Astrocyte (in vitro differentiated cells and primary cell): ENCODE measurements around the gene NOSTRIN. TPM values are rescaled to one million over a fixed set of nuclear protein-coding genes. Genes with fewer than 3 reads are reported as not detected.

Experiments used
- DNase-seq: peaks from one replicate; pipeline ENCODE4 v3.0.0-alpha.2; 2010; ENCODE audit warnings: low read depth
- FAIRE-seq: peaks from 2 replicates; lab custom pipeline; 2011; peaks lifted over from hg19 to GRCh38; lab: Jason Lieb, UNC
- H2AFZ ChIP-seq: 2 replicates; pipeline ENCODE4 v1.6.0; 2012; ENCODE audit warnings: low read depth, low read length, inconsistent platforms
- H3K27ac ChIP-seq: 2 replicates; pipeline ENCODE4 v1.5.1; 2011; ENCODE audit warnings: low read depth, low read length, inconsistent platforms
- H3K27me3 ChIP-seq: 2 replicates; pipeline ENCODE4 v1.6.0; 2011; ENCODE audit warnings: low read length, inconsistent platforms; ENCODE audit not compliant: insufficient read depth
- H3K36me3 ChIP-seq: 2 replicates; pipeline ENCODE4 v1.5.1; 2011; ENCODE audit warnings: low read length, inconsistent platforms; ENCODE audit not compliant: insufficient read depth
- H3K4me1 ChIP-seq: 2 replicates; pipeline ENCODE4 v1.5.1; 2011; ENCODE audit warnings: low read length, inconsistent platforms; ENCODE audit not compliant: insufficient read depth
- H3K4me2 ChIP-seq: 2 replicates; pipeline ENCODE4 v1.6.0; 2012; ENCODE audit warnings: low read length, inconsistent platforms
- H3K4me3 ChIP-seq: 2 replicates; pipeline ENCODE4 v1.5.1; 2011; ENCODE audit warnings: low read depth, mild to moderate bottlenecking, low read length, inconsistent platforms; ENCODE audit not compliant: insufficient read depth
- H3K79me2 ChIP-seq: 2 replicates; pipeline ENCODE4 v1.6.0; 2012; ENCODE audit warnings: mild to moderate bottlenecking, low read length, inconsistent platforms; ENCODE audit not compliant: insufficient read depth
- H3K9ac ChIP-seq: 2 replicates; pipeline ENCODE4 v1.6.0; 2012; ENCODE audit warnings: mild to moderate bottlenecking, low read length, inconsistent platforms
- H3K9me3 ChIP-seq: 2 replicates; pipeline ENCODE4 v1.5.1; 2012; ENCODE audit warnings: low read depth, mild to moderate bottlenecking, low read length, inconsistent platforms; ENCODE audit not compliant: insufficient read depth
- H4K20me1 ChIP-seq: 2 replicates; pipeline ENCODE4 v1.6.0; 2012; ENCODE audit warnings: low read length, inconsistent platforms; ENCODE audit not compliant: insufficient read depth
- H3K27ac Mint-ChIP-seq: one replicate; pipeline ENCODE4 v1.8.0; 2021; ENCODE audit warnings: mild to moderate bottlenecking, mixed read lengths; ENCODE audit not compliant: unreplicated experiment
- H3K27me3 Mint-ChIP-seq: one replicate; pipeline ENCODE4 v1.8.0; 2021; ENCODE audit warnings: low read depth, mixed read lengths; ENCODE audit not compliant: unreplicated experiment
- H3K36me3 Mint-ChIP-seq: one replicate; pipeline ENCODE4 v1.8.0; 2021; ENCODE audit warnings: low read depth, mixed read lengths; ENCODE audit not compliant: unreplicated experiment
- H3K4me1 Mint-ChIP-seq: one replicate; pipeline ENCODE4 v1.8.0; 2021; ENCODE audit warnings: low read depth, mixed read lengths; ENCODE audit not compliant: unreplicated experiment
- H3K4me3 Mint-ChIP-seq: one replicate; pipeline ENCODE4 v1.8.0; 2021; ENCODE audit warnings: mild to moderate bottlenecking, moderate library complexity, mixed read lengths; ENCODE audit not compliant: unreplicated experiment
- H3K9me3 Mint-ChIP-seq: one replicate; pipeline ENCODE4 v1.8.0; 2021; ENCODE audit warnings: mild to moderate bottlenecking, mixed read lengths; ENCODE audit not compliant: unreplicated experiment
- EZH2 ChIP-seq: IDR thresholded peaks from 2 replicates; pipeline ENCODE4 v1.6.1; 2012; ENCODE audit warnings: mild to moderate bottlenecking, low read length, inconsistent platforms; ENCODE audit not compliant: insufficient read depth
- total RNA-seq: library from RNA; stranded (reverse); gene quantifications from 2 replicates; pipeline ENCODE4 v1.2.1, GENCODE V29; 2021
- TF ChIP-seq, protein P1 (sequence below): IDR thresholded peaks from 2 replicates; pipeline ENCODE4 v1.5.1; 2011; ENCODE audit warnings: low read depth, mild to moderate bottlenecking, inconsistent platforms, low read length, moderate library complexity; ENCODE audit not compliant: insufficient read depth

Gene NOSTRIN
- total RNA-seq, 1 donor from 2014 or later, result not detected

DNA sequence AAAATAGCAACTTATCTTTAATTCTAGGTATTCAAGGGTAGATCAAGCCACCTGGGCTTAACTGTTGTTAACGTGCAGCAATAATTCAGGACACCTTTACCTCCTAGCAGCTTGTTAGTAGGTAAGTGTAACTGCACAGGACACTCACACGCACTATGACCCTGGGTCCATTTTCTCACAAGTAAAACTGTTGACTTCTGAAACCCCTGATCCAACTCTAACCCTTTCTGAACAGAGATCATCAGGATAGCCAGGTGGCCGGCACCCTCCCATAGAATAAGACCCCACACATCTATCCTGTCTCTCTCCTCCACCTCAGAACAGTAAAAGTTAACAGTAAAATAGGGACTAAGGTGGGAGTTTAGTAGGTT lies 87.2 kb downstream of the NOSTRIN start:
- TF ChIP-seq EZH2, result no peak
- TF ChIP-seq, protein P1, sequence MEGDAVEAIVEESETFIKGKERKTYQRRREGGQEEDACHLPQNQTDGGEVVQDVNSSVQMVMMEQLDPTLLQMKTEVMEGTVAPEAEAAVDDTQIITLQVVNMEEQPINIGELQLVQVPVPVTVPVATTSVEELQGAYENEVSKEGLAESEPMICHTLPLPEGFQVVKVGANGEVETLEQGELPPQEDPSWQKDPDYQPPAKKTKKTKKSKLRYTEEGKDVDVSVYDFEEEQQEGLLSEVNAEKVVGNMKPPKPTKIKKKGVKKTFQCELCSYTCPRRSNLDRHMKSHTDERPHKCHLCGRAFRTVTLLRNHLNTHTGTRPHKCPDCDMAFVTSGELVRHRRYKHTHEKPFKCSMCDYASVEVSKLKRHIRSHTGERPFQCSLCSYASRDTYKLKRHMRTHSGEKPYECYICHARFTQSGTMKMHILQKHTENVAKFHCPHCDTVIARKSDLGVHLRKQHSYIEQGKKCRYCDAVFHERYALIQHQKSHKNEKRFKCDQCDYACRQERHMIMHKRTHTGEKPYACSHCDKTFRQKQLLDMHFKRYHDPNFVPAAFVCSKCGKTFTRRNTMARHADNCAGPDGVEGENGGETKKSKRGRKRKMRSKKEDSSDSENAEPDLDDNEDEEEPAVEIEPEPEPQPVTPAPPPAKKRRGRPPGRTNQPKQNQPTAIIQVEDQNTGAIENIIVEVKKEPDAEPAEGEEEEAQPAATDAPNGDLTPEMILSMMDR, result no peak
- FAIRE-seq (no peak), DNase-seq (no peak)
- H3K27me3 ChIP-seq, result no peaks in the 10 kb centered on the region
- H3K9me3 ChIP-seq, result no peaks in the 10 kb centered on the region
- H3K27ac ChIP-seq, result peak overlapping the region; percentile 47
- peaks cover 19% of the 10 kb centered on the region for H3K79me2 ChIP-seq
- no peaks in the 10 kb centered on the region for H3K4me1 Mint-ChIP-seq
- H3K4me3 Mint-ChIP-seq, result peak overlapping the region; percentile 93
- H3K4me1 ChIP-seq, result no peaks in the 10 kb centered on the region
- H3K36me3 ChIP-seq, result no peaks in the 10 kb centered on the region
- H3K4me3 ChIP-seq, result peak overlapping the region; percentile 79
- H3K36me3 Mint-ChIP-seq, result no peaks in the 10 kb centered on the region
- H3K9ac ChIP-seq, result peak overlapping the region; percentile 83
- no peaks in the 10 kb centered on the region for H4K20me1 ChIP-seq
- peak overlapping the region; percentile 88 for H3K4me2 ChIP-seq
- no peaks in the 10 kb centered on the region for H3K9me3 Mint-ChIP-seq
- H3K27ac Mint-ChIP-seq, result no peak overlapping the region
- peaks cover 6% of the 10 kb centered on the region for H3K27me3 Mint-ChIP-seq
- H2AFZ ChIP-seq, result peak overlapping the region; percentile 92

DNA sequence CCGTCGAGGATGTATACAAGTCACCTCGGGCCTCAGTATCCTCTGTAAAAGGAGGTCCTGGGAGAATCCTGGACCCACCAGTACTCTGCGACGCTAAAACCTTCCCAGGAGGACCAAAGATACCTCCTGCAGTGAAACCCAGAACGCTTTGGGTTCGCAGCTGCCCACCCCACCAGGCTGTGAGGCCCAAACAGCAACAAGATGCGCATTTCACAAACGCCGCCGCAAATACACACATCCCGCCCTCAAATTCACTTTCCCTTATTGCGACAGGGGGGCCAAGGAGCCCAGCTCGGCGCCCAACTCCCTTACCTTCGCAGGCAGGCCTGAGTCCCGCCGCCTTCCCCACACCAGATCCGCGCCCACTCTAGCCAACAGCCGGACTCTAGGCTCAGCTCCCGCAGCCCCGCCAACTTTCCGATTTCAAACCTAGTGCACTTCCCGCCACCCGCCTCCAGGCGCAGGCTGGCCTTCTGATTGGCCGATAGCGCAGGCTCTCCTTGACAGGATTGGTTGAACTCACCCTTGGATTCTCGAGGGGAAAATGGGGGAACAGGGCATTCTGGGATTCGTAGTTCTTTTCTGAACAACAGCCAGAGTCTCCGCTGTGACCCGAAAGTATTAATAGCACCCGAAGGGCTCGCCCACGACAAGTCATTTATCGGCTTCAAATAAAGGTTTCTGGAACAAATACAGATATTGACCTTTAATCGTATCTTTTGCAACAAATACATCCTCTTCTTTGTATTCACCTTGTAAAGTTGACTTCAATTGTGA lies 87.8 kb downstream of the NOSTRIN start, which contains the start of gene SPC25:
Gene SPC25, minus strand, starts transcription at position 425 of the 777 bp plus-strand sequence. CDS start 911 bp downstream, outside the sequence.
- no peak for TF ChIP-seq EZH2
- TF ChIP-seq, protein P1, result no peak
- Mint-ChIP-seq H3K36me3 (no peaks in the 10 kb centered on the region), H3K9me3 (no peaks in the 10 kb centered on the region), H3K4me1 (no peaks in the 10 kb centered on the region), H3K4me3 (peak within 1 kb of the TSS; percentile 93), H3K27me3 (peaks cover 6% of the 10 kb centered on the region), H3K27ac (peak within 1 kb of the TSS; percentile 9)
- DNase-seq (peak; percentile 71), FAIRE-seq (peak; percentile 80)
- peak within 1 kb of the TSS; percentile 47 for H3K27ac ChIP-seq
- H3K27me3 ChIP-seq, result no peaks in the 10 kb centered on the region
- H3K36me3 ChIP-seq, result no peaks in the 10 kb centered on the region
- H3K4me2 ChIP-seq, result peak within 1 kb of the TSS; percentile 88
- H3K9me3 ChIP-seq, result no peaks in the 10 kb centered on the region
- peak within 1 kb of the TSS; percentile 79 for H3K4me3 ChIP-seq
- H2AFZ ChIP-seq, result peak within 1 kb of the TSS; percentile 92
- peak within 1 kb of the TSS; percentile 83 for H3K9ac ChIP-seq
- H4K20me1 ChIP-seq, result no peaks in the 10 kb centered on the region
- H3K4me1 ChIP-seq, result no peaks in the 10 kb centered on the region
- H3K79me2 ChIP-seq, result peaks cover 19% of the 10 kb centered on the region

DNA sequence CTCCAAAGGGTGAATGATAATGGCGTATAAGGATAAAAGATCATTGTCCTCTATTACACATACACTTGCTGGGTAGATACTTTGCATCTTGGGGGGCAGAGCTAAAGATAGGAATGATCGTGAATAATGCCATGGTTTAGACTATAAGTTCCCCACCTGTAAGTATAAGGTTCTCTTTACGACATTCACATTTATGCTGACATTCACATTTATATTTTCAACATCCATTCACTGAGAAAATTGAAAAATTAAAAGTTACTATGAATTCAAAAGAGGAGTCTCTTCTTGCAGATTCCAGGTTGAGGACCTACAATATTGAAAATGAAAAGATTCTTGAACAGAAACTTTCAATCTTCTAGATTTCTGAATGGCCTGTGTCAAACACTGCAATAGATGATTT lies 89.9 kb downstream of the NOSTRIN start:
- no peaks in the 10 kb centered on the region for H3K36me3 Mint-ChIP-seq
- Histone ChIP-seq H3K4me1 (no peaks in the 10 kb centered on the region), H4K20me1 (no peaks in the 10 kb centered on the region), H3K79me2 (peaks cover 15% of the 10 kb centered on the region), H3K9me3 (no peaks in the 10 kb centered on the region), H3K27me3 (no peaks in the 10 kb centered on the region), H3K4me3 (no peak overlapping the region), H3K9ac (no peak overlapping the region), H3K4me2 (no peak overlapping the region), H3K27ac (no peak overlapping the region), H2AFZ (no peak overlapping the region), H3K36me3 (no peaks in the 10 kb centered on the region)
- no peak for TF ChIP-seq EZH2
- TF ChIP-seq, protein P1, result no peak
- peaks cover 8% of the 10 kb centered on the region for H3K27me3 Mint-ChIP-seq
- no peak overlapping the region for H3K4me3 Mint-ChIP-seq
- FAIRE-seq (no peak), DNase-seq (no peak)
- no peaks in the 10 kb centered on the region for H3K4me1 Mint-ChIP-seq
- no peaks in the 10 kb centered on the region for H3K9me3 Mint-ChIP-seq
- no peak overlapping the region for H3K27ac Mint-ChIP-seq
